Neural progenitor cell (in vitro differentiated cells): ENCODE measurements around the gene SHROOM2.

ENCODE experiments used
- CTCF ChIP-seq: fragments of 200-600 bp; sonication (generic); IDR thresholded peaks from 2 replicates; pipeline ENCODE4 v1.5.1; 2017; ENCODE audit warnings: antibody characterized with exemption, mild to moderate bottlenecking
- EZH2 ChIP-seq: fragments of 200-600 bp; sonication (generic); IDR thresholded peaks from 2 replicates; pipeline ENCODE4 v1.6.1; 2017; ENCODE audit warnings: antibody characterized with exemption, mild to moderate bottlenecking, moderate library complexity
- EZH2phosphoT487 ChIP-seq: fragments of 200-600 bp; sonication (generic); IDR thresholded peaks from 2 replicates; pipeline ENCODE4 v1.6.1; 2017; ENCODE audit warnings: antibody characterized with exemption

GRCh38 chrX:9765737-9766097 is 20.5 kb upstream of the SHROOM2 start, which contains the start of gene GPR143:
- TF ChIP-seq CTCF (no peak), EZH2 (no peak), EZH2phosphoT487 (no peak)
